Measurements from ENCODE around the gene ASB18.

ASB18 gene

GRCh38 chr2:236205867-236206645 lies 58.1 kb downstream of the ASB18 start:
- DNase-seq = no peak

GRCh38 chr2:236204953-236205352 lies 59.3 kb downstream of the ASB18 start:
- DNase-seq = no peak

GRCh38 chr2:236200378-236200777 lies 63.8 kb downstream of the ASB18 start:
- DNase-seq = no peak

- DNase-seq = no peak
Measured at GRCh38 chr2:236196366-236196765, 67.8 kb downstream of the ASB18 start.

- no peak for DNase-seq
Measured at GRCh38 chr2:236195726-236196125, 68.5 kb downstream of the ASB18 start.

- no peak for DNase-seq
Measured at GRCh38 chr2:236194786-236195185, 69.4 kb downstream of the ASB18 start.

DNA sequence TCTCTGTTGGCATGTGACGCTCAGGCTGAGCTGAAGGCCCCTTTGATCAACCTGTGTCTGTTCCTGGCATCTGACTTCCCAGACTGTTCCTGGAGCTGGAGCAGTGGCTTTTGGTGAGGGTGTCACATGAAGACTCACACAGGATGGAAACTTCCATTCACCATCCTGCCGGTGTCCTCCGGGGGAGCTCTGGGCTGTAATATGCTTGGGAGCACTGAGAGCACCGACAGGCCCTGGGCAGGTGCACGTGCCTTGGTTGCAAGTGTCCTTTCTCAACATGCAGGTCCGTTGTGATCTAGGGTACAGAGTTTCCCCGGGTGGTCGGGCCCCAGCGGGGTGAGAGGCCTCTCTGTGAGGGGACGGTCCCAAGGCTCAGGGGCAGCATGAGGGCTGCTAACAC lies 71.2 kb downstream of the ASB18 start:
- DNase-seq = no peak

DNA sequence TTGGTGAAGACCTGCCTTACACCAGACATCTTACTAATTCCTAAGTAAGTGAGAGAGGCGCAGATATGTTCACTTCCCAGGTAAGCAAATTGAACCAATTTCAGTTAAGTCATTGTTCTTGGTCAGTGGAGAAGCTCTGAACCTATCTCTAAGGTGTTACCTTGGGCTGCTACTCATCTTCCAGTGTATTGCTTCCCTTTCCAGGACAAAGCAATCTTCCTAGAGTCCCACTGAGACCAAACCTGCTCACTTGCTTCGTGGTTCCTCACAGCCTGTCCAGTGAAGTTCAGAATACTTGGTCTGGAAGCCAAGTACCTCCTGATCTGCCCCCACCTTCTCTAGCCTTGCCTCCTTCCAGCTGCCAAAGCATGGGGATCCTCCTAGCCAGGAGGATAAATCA lies 73.5 kb downstream of the ASB18 start:
- DNase-seq = no peak

GRCh38 chr2:236184701-236185100 lies 79.5 kb downstream of the ASB18 start:
- DNase-seq = no peak

GRCh38 chr2:236180831-236181453 lies 83.3 kb downstream of the ASB18 start:
- DNase-seq = no peak

GRCh38 chr2:236180076-236180816 lies 84.0 kb downstream of the ASB18 start:
- no peak for DNase-seq

DNA sequence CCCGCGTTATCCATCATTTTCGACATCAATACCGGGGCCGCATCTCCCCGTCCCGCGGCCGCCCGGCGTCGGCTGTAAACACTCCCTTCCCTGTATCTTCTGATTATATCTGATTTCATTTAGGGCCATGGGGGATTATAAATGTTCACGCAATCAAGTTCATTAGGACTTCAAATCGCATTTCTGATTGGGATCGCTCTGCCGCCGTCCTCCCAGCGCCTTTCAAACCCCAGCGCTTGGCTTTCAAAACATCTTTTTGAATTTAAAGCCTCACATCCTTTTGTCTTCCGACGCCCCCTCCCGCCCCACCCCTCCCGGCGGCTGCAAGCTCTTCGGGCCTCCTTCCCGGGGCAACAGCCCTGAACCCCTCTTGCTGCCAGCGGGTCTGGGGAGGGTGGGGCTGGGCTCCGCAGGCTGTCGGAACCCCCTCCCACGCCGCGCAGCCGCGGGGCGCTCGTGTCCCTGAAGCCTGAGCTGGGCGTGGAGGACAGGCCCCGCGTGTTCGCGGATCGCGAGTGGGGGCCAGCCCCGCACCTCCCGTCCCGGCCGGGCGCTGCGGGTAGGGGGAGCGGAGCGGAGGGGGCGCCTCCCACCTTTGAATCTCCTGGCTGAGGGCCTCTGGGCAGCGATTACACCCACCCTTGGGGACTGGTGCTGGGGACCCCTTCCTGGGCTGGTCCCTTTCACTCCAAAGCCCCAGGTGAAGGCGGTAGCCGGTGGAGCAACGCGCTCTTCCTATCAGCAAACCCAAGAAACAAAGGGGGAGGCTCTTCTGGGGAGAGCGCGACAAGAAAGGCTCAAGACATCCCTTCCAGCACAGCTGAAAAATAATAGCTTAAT lies 84.8 kb downstream of the ASB18 start:
- DNase-seq = no peak

- DNase-seq = no peak
Measured at GRCh38 chr2:236178890-236179235, 85.3 kb downstream of the ASB18 start.

GRCh38 chr2:236177967-236178889 lies 86.0 kb downstream of the ASB18 start:
- DNase-seq = no peak

- no peak for DNase-seq
Measured at GRCh38 chr2:236177604-236177966, 86.6 kb downstream of the ASB18 start.

GRCh38 chr2:236176951-236177350 lies 87.3 kb downstream of the ASB18 start:
- no peak for DNase-seq

GRCh38 chr2:236176417-236176816 lies 87.8 kb downstream of the ASB18 start:
- no peak for DNase-seq

GRCh38 chr2:236175548-236176150 lies 88.6 kb downstream of the ASB18 start:
- DNase-seq = no peak

GRCh38 chr2:236173729-236174607 lies 90.2 kb downstream of the ASB18 start:
- DNase-seq = no peak

- no peak for DNase-seq
Measured at GRCh38 chr2:236173036-236173728, 91.0 kb downstream of the ASB18 start.

Measured in cortex of kidney (tissue), 1 donor.